DOHH2 (cell line): ENCODE results near the gene HSPB7.

Source experiments
- H3F3A ChIP-seq: fragments of 200-600 bp; sonication (generic), shearing (Covaris generic); 2 replicates; pipeline ENCODE4 v1.6.0; 2016; ENCODE audit warnings: antibody characterized with exemption, mild to moderate bottlenecking; ENCODE audit not compliant: control insufficient read depth, insufficient read depth
- H3K27ac ChIP-seq: fragments of 200-600 bp; sonication (generic); 2 replicates; pipeline ENCODE4 v1.5.1; 2014; ENCODE audit warnings: low read depth, mild to moderate bottlenecking, low read length, moderate library complexity
- H3K27me3 ChIP-seq: fragments of 200-600 bp; sonication (generic); 2 replicates; pipeline ENCODE4 v1.6.1; 2014; ENCODE audit warnings: mild to moderate bottlenecking, low read length, mixed read lengths; ENCODE audit not compliant: control insufficient read depth
- H3K36me3 ChIP-seq: fragments of 200-600 bp; sonication (generic); 2 replicates; pipeline ENCODE4 v1.6.1; 2014; ENCODE audit warnings: mild to moderate bottlenecking, low read length, moderate library complexity, mixed read lengths; ENCODE audit not compliant: control insufficient read depth
- H3K4me1 ChIP-seq: fragments of 200-600 bp; sonication (generic); 2 replicates; pipeline ENCODE4 v1.6.1; 2014; ENCODE audit warnings: mild to moderate bottlenecking, low read length, mixed read lengths; ENCODE audit not compliant: control insufficient read depth
- H3K4me2 ChIP-seq: fragments of 200-600 bp; sonication (generic); 2 replicates; pipeline ENCODE4 v1.6.0; 2014; ENCODE audit warnings: mild to moderate bottlenecking, low read length, moderate library complexity
- H3K4me3 ChIP-seq: fragments of 200-600 bp; sonication (generic); 2 replicates; pipeline ENCODE4 v1.5.1; 2014; ENCODE audit warnings: mild to moderate bottlenecking, low read length, mixed read lengths
- H3K79me2 ChIP-seq: fragments of 200-600 bp; sonication (generic); 2 replicates; pipeline ENCODE4 v1.6.1; 2014; ENCODE audit warnings: mild to moderate bottlenecking, low read length, mixed read lengths; ENCODE audit not compliant: control insufficient read depth
- H3K9me2 ChIP-seq: fragments of 200-600 bp; sonication (generic); replicated peaks from 2 replicates; pipeline ENCODE4 v1.6.1; 2014; ENCODE audit warnings: mild to moderate bottlenecking, low read length, mixed read lengths; ENCODE audit not compliant: control insufficient read depth
- H3K9me3 ChIP-seq: fragments of 200-600 bp; sonication (generic); 2 replicates; pipeline ENCODE4 v1.6.1; 2014; ENCODE audit warnings: antibody characterized with exemption, low read length, mixed read lengths; ENCODE audit not compliant: control insufficient read depth, insufficient read depth
- H4K20me1 ChIP-seq: fragments of 200-600 bp; sonication (generic); 2 replicates; pipeline ENCODE4 v1.6.0; 2014; ENCODE audit warnings: low read depth, mild to moderate bottlenecking, antibody characterized with exemption, low read length, moderate library complexity; ENCODE audit not compliant: control insufficient read depth, insufficient read depth
- CTCF ChIP-seq: fragments of 200-600 bp; sonication (generic); IDR thresholded peaks from one replicate; pipeline ENCODE4 v1.5.1; 2014; ENCODE audit warnings: antibody characterized with exemption, mild to moderate bottlenecking, low read depth, low read length; ENCODE audit not compliant: poor library complexity, severe bottlenecking
- EZH2phosphoT487 ChIP-seq: fragments of 200-600 bp; sonication (generic); IDR thresholded peaks from 2 replicates; pipeline ENCODE4 v1.6.1; 2017; ENCODE audit warnings: borderline replicate concordance, mild to moderate bottlenecking, antibody characterized with exemption, low read length, moderate library complexity, mixed read lengths

The HSPB7 gene

GRCh38 chr1:16009030-16009460, 8.8 kb downstream of the HSPB7 start:
- Histone ChIP-seq H3F3A (no peaks in the 10 kb centered on the region), H3K4me2 (no peak overlapping the region), H4K20me1 (no peaks in the 10 kb centered on the region), H3K9me2 (no peaks in the 10 kb centered on the region), H3K27ac (no peak overlapping the region), H3K4me1 (peaks cover 47% of the 10 kb centered on the region), H3K79me2 (no peaks in the 10 kb centered on the region), H3K9me3 (no peaks in the 10 kb centered on the region), H3K27me3 (peaks cover 24% of the 10 kb centered on the region), H3K4me3 (no peak overlapping the region), H3K36me3 (no peaks in the 10 kb centered on the region)
- TF ChIP-seq CTCF (peak; percentile 99), EZH2phosphoT487 (no peak)

GRCh38 chr1:16007671-16008341, 10.0 kb downstream of the HSPB7 start:
- TF ChIP-seq EZH2phosphoT487, result no peak
- no peak for TF ChIP-seq CTCF
- Histone ChIP-seq H3F3A (no peaks in the 10 kb centered on the region), H3K4me3 (no peak overlapping the region), H4K20me1 (no peaks in the 10 kb centered on the region), H3K4me2 (no peak overlapping the region), H3K79me2 (no peaks in the 10 kb centered on the region), H3K27me3 (peaks cover 13% of the 10 kb centered on the region), H3K9me2 (no peaks in the 10 kb centered on the region), H3K27ac (no peak overlapping the region), H3K36me3 (no peaks in the 10 kb centered on the region), H3K9me3 (no peaks in the 10 kb centered on the region), H3K4me1 (peaks cover 34% of the 10 kb centered on the region)

GRCh38 chr1:16006552-16007485, 11.0 kb downstream of the HSPB7 start:
- H3K27me3 ChIP-seq, result peaks cover 7% of the 10 kb centered on the region; the same call in 1 of the 2 replicates
- peak overlapping the region; percentile 2; the same call in 1 of the 2 replicates for H3K4me2 ChIP-seq
- peak; percentile 27 for TF ChIP-seq CTCF
- TF ChIP-seq EZH2phosphoT487, result no peak
- no peaks in the 10 kb centered on the region for H3K79me2 ChIP-seq
- no peak overlapping the region for H3K4me3 ChIP-seq
- no peaks in the 10 kb centered on the region for H3K9me3 ChIP-seq
- no peaks in the 10 kb centered on the region for H3K9me2 ChIP-seq
- no peaks in the 10 kb centered on the region for H4K20me1 ChIP-seq
- no peaks in the 10 kb centered on the region for H3K36me3 ChIP-seq
- H3K27ac ChIP-seq, result no peak overlapping the region
- H3F3A ChIP-seq, result no peaks in the 10 kb centered on the region
- H3K4me1 ChIP-seq, result peaks cover 27% of the 10 kb centered on the region
